ENCODE data around the gene PRR23B. TPM values are rescaled to one million over a fixed set of nuclear protein-coding genes. Genes with fewer than 3 reads are reported as not detected.

Gene PRR23B
- total RNA-seq, 1 experiment from 2014 or later = not detected

- H2BK20ac ChIP-seq (ENCODE audit: low read depth, low read length, poor library complexity, severe bottlenecking) = no peak overlapping the region
- no peaks in the 10 kb centered on the region for H3K27me3 ChIP-seq (ENCODE audit: insufficient read depth, low read length)
- H3K9me3 ChIP-seq (ENCODE audit: control insufficient read depth, low read depth, low read length) = no peaks in the 10 kb centered on the region
- H3K23ac ChIP-seq (ENCODE audit: insufficient read length, low read depth, low read length) = no peak overlapping the region
- no peak overlapping the region for H2AK5ac ChIP-seq (ENCODE audit: insufficient read length, low read length)
- Mint-ChIP-seq H3K9me3 (peaks cover 24 to 28% of the 10 kb centered on the region in 2 experiments), H3K4me1 (no peaks in the 10 kb centered on the region), H3K36me3 (ENCODE audit: insufficient read depth in 1 of 3, low read depth in 3 of 3) (no peaks in the 10 kb centered on the region; a peak in 2 of 7 replicates), H3K27me3 (ENCODE audit: low read depth) (no peaks in the 10 kb centered on the region; the same call in none of the 2 replicates), H3K27ac (no peak overlapping the region), H3K4me3 (no peak overlapping the region)
- no peak overlapping the region for H2BK120ac ChIP-seq (ENCODE audit: low read depth, low read length, poor library complexity, severe bottlenecking)
- no peak overlapping the region for H4K8ac ChIP-seq (replicated peaks; ENCODE audit: insufficient read length, low read depth, low read length)
- no peaks in the 10 kb centered on the region for H3K4me1 ChIP-seq (ENCODE audit: insufficient read depth, low read length)
- H3K23me2 ChIP-seq (ENCODE audit: insufficient read length, low read depth, low read length, poor library complexity, severe bottlenecking) = no peaks in the 10 kb centered on the region
- no peak overlapping the region for H3K4me2 ChIP-seq (ENCODE audit: insufficient read depth, insufficient read length, low read length)
- no peak overlapping the region for H2BK15ac ChIP-seq (ENCODE audit: low read depth, low read length)
- H3K79me1 ChIP-seq (ENCODE audit: insufficient read depth, low read depth, low read length, poor library complexity, severe bottlenecking) = no peaks in the 10 kb centered on the region
- H3K14ac ChIP-seq (ENCODE audit: insufficient read depth, low read length) = no peak overlapping the region
- no CpG with 5 or more reads among the region's 45 CpGs for WGBS (ENCODE audit: extremely low coverage, insufficient read length, low lambda C conversion rate)
- no peak for DNase-seq
- no peak for TF ChIP-seq CTCF (conservative IDR thresholded peaks at IDR 0.05)
- no peak overlapping the region for H3T11ph ChIP-seq (ENCODE audit: low read length)
- no peak overlapping the region for H3K27ac ChIP-seq (ENCODE audit: insufficient read length, low read depth, low read length)
- H3K56ac ChIP-seq (ENCODE audit: insufficient read length, low read depth, low read length) = no peak overlapping the region
- no peak overlapping the region for H3K9ac ChIP-seq (ENCODE audit: extremely low read depth, insufficient read length, low read length)
- no peak overlapping the region for H2AFZ ChIP-seq (ENCODE audit: low read length)
- no peak overlapping the region for H2BK5ac ChIP-seq (ENCODE audit: insufficient read length, low read length)
- no peak overlapping the region for H3K18ac ChIP-seq (ENCODE audit: insufficient read length, low read depth, low read length)
- no peak overlapping the region for H4K91ac ChIP-seq (ENCODE audit: insufficient read length, low read depth, low read length)
- no peaks in the 10 kb centered on the region for H3K79me2 ChIP-seq (ENCODE audit: insufficient read depth, low read length)
- no peak overlapping the region for H4K5ac ChIP-seq (ENCODE audit: insufficient read length, low read depth, low read length)
- no peak overlapping the region for H3K4ac ChIP-seq (ENCODE audit: low read depth, low read length)
- no peak overlapping the region for H2BK12ac ChIP-seq (ENCODE audit: insufficient read length, low read depth, low read length)
- no peaks in the 10 kb centered on the region for H4K20me1 ChIP-seq (ENCODE audit: control insufficient read depth, insufficient read depth, insufficient read length)
Observed at GRCh38 chr3:139005356-139005993, 15.3 kb downstream of the PRR23B start.

Data from H9 (cell line).